ENCODE results near the gene FOXL2NB. TPM values are rescaled to one million over a fixed set of nuclear protein-coding genes. Genes with fewer than 3 reads are reported as not detected.

Gene FOXL2NB
- total RNA-seq, 1 donor from 2014 or later, result not detected

DNA sequence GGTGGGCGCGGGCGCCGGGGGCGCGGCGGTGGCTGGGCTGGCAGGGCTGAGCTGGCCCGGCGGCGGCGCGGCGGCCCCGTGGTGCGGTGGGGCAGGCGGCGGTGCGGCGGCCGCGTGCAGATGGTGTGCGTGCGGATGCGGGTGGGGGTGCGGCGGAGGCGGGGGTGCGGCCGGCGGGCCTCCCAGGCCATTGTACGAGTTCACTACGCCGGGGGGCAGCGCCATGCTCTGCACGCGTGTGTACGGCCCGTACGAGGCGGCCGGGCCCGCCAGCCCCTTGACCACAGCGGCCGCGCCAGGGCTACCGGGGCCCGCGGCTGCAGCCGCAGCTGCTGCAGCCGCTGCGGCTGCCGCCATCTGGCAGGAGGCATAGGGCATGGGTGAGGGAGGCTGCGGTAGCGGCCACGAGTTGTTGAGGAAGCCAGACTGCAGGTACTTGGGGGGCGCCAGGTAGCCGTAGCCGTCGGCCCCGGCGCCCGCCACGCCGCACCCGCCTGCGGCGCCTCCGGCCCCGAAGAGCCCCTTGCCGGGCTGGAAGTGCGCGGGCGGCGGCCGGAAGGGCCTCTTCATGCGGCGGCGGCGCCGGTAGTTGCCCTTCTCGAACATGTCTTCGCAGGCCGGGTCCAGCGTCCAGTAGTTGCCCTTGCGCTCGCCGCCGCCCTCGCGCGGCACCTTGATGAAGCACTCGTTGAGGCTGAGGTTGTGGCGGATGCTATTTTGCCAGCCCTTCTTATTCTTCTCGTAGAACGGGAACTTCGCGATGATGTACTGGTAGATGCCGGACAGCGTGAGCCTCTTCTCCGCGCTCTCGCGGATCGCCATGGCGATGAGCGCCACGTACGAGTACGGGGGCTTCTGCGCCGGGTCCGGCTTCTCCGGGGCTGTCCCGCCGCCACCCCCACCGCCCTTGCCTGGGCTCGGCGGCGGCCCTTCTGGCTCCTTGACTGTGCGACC, 1.0 kb upstream of the FOXL2NB start:
- TF ChIP-seq, protein P1, sequence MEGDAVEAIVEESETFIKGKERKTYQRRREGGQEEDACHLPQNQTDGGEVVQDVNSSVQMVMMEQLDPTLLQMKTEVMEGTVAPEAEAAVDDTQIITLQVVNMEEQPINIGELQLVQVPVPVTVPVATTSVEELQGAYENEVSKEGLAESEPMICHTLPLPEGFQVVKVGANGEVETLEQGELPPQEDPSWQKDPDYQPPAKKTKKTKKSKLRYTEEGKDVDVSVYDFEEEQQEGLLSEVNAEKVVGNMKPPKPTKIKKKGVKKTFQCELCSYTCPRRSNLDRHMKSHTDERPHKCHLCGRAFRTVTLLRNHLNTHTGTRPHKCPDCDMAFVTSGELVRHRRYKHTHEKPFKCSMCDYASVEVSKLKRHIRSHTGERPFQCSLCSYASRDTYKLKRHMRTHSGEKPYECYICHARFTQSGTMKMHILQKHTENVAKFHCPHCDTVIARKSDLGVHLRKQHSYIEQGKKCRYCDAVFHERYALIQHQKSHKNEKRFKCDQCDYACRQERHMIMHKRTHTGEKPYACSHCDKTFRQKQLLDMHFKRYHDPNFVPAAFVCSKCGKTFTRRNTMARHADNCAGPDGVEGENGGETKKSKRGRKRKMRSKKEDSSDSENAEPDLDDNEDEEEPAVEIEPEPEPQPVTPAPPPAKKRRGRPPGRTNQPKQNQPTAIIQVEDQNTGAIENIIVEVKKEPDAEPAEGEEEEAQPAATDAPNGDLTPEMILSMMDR (IDR thresholded peaks at IDR 0.05; ENCODE audit: borderline replicate concordance), result peak; percentile 9
- DNase-seq, result no peak
- Histone ChIP-seq H3K27ac (replicated peaks) (no peak overlapping the region), H3K9me3 (replicated peaks) (no peaks in the 10 kb centered on the region), H3K36me3 (no peaks in the 10 kb centered on the region), H3K27me3 (ENCODE audit: low read depth) (peaks cover 100% of the 10 kb centered on the region), H3K4me3 (peak overlapping the region; percentile 65), H3K4me1 (peaks cover 49% of the 10 kb centered on the region)
- intact Hi-C loops (cut with micrococcal nuclease), result no loop called here

DNA sequence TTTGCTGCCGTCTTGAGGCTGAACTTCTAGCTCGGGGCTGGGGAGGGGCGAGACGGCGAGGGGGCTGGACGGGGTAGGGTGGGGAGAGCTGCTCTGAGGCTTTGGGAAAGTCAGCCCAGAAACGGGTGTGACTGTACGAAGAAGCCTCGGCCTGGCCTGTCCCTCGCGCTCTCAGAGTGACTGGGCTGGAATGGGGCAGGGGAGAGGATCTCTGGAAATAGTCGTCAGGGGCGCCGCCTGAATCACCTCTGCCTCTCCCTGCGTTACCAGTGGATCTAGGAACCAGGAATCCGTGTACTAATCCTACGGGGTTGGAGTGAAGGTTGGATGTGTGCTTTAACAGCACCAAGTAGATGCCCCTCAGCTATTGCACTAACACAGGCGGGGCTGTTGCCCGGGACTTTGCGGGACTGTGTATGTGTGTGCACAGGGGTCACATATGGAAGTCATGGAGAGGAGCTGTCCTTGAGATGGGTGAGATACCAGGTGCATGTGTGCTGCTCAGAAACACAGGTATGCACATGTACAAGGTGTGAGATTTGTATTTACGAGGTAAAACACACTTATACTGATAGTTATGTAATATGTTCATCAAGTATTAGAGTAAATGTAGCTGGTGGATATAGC, 591 bp downstream of the FOXL2NB start:
- TF ChIP-seq, protein P1 (IDR thresholded peaks at IDR 0.05; ENCODE audit: borderline replicate concordance), result no peak
- DNase-seq, result no peak
- peaks cover 49% of the 10 kb centered on the region for H3K4me1 ChIP-seq
- intact Hi-C loops (cut with micrococcal nuclease), result no loop called here
- H3K4me3 ChIP-seq, result peak overlapping the region; percentile 65
- H3K27ac ChIP-seq (replicated peaks), result no peak overlapping the region
- no peaks in the 10 kb centered on the region for H3K9me3 ChIP-seq (replicated peaks)
- H3K27me3 ChIP-seq (ENCODE audit: low read depth), result peaks cover 100% of the 10 kb centered on the region
- H3K36me3 ChIP-seq, result no peaks in the 10 kb centered on the region

DNA sequence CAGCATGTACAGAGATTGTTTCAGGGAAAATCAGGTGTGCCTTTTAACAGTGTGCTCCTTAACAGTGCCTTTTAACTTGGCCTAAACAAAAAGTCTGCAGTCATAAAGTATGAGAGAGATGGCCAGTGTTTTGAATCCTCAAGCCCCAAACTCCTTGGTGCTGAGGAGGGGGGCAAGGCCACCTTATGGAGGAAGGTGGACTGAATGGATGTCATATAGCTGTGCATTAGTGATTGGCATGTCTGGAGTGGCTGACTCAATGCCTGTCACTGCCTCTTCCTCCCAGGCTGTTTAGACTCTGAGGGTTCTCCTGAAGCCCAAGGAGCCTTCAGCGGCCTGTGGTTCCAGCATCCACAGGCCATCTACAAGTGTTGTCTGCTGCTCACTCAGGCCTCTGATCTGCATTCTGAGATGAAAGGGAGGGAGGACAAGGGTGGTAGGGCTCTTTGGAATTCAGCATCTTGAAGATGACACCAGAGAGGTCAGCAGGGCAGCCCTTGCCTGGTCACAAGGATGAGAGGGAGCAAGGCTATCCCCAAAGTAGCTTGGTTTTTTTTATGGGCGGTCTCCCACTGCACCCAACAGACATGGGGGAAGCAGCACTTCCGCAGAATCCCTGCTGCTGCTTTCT, 1.5 kb downstream of the FOXL2NB start:
- Histone ChIP-seq H3K27ac (replicated peaks) (no peak overlapping the region), H3K27me3 (ENCODE audit: low read depth) (peaks cover 100% of the 10 kb centered on the region), H3K4me3 (no peak overlapping the region), H3K4me1 (peaks cover 49% of the 10 kb centered on the region), H3K36me3 (no peaks in the 10 kb centered on the region), H3K9me3 (replicated peaks) (no peaks in the 10 kb centered on the region)
- TF ChIP-seq, protein P1 (IDR thresholded peaks at IDR 0.05; ENCODE audit: borderline replicate concordance), result no peak
- no peak for DNase-seq
- intact Hi-C loops (cut with micrococcal nuclease), result no loop called here

DNA sequence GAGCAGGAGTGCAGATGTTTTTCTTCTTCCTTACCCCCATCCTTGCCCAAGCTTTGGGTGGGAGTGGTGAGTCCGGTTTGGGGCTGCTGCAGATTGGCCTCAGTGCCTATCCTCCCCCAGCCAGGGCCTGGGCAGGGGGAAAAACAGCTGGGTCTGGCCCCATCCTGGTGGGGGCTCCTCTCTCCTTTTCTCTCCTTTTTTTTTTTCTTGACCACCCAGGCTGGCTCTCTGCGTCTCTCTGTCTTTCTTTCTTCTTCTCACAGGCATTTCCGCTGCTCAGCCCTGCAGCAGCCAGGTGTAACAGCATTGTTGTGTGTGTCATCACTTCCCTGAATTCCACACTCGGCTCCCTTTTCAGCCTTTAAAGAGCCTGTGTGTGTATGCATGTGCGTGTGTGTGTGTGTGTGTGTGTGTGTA, 2.0 kb downstream of the FOXL2NB start:
- H3K4me3 ChIP-seq, result no peak overlapping the region
- DNase-seq, result no peak
- H3K9me3 ChIP-seq (replicated peaks), result no peaks in the 10 kb centered on the region
- H3K27ac ChIP-seq (replicated peaks), result no peak overlapping the region
- TF ChIP-seq, protein P1 (IDR thresholded peaks at IDR 0.05; ENCODE audit: borderline replicate concordance), result no peak
- no peaks in the 10 kb centered on the region for H3K36me3 ChIP-seq
- H3K4me1 ChIP-seq, result peaks cover 46% of the 10 kb centered on the region
- intact Hi-C loops (cut with micrococcal nuclease), result no loop called here
- H3K27me3 ChIP-seq (ENCODE audit: low read depth), result peaks cover 100% of the 10 kb centered on the region

DNA sequence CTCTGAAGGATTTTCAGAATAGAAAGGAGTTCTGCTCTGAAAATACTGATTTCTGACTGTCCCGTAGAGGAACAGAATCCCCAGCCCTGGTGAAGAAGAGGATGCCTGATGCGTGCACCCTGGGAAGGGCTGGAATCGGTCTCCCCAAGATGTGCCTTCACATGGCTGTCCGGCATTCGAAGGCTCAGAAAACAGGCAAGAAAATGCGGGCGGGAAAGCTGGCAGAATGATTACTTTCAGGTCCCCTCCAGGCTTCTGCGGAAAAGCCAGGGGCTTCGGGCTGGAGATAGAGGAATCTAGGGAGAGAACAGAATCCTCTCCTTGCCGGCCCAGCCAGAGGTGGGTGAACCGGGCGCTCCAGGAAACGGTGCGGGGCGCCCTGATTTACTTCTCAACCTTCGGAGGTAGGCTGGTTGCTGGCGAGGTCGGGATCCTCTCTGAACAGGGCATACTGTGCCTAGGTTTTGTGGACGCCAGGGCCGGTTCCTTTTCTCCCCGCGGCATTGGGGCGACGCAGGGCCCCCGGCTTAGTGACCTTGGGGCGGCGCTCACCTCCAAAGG, 2.5 kb downstream of the FOXL2NB start:
- H3K4me1 ChIP-seq, result peaks cover 42% of the 10 kb centered on the region
- no peaks in the 10 kb centered on the region for H3K36me3 ChIP-seq
- TF ChIP-seq, protein P1 (IDR thresholded peaks at IDR 0.05; ENCODE audit: borderline replicate concordance), result no peak
- intact Hi-C loops (cut with micrococcal nuclease), result no loop called here
- H3K9me3 ChIP-seq (replicated peaks), result no peaks in the 10 kb centered on the region
- DNase-seq, result no peak
- peak overlapping the region; percentile 61 for H3K4me3 ChIP-seq
- no peak overlapping the region for H3K27ac ChIP-seq (replicated peaks)
- peaks cover 100% of the 10 kb centered on the region for H3K27me3 ChIP-seq (ENCODE audit: low read depth)
